Measurements from ENCODE around the gene FUBP1.

The FUBP1 gene

GRCh38 chr1:77942400-77943140, 36.3 kb downstream of the FUBP1 start:
- H3K9me2 ChIP-seq (replicated peaks; ENCODE audit: control insufficient read depth, low read length), result no peaks in the 10 kb centered on the region
- no peaks in the 10 kb centered on the region for H3K79me2 ChIP-seq (ENCODE audit: control insufficient read depth, low read length)
- no peak overlapping the region for H3K4me3 ChIP-seq (ENCODE audit: low read length)
- peaks cover 46% of the 10 kb centered on the region for H3K36me3 ChIP-seq (ENCODE audit: control insufficient read depth, low read length)
- no peak overlapping the region for H3K27ac ChIP-seq (ENCODE audit: low read depth, low read length)
- H3K9me3 ChIP-seq (ENCODE audit: control insufficient read depth, insufficient read depth, low read length), result no peaks in the 10 kb centered on the region
- H3F3A ChIP-seq (ENCODE audit: control insufficient read depth, insufficient read depth), result peaks cover 68% of the 10 kb centered on the region
- no peak overlapping the region for H3K4me2 ChIP-seq (ENCODE audit: low read length)
- TF ChIP-seq, protein P1, sequence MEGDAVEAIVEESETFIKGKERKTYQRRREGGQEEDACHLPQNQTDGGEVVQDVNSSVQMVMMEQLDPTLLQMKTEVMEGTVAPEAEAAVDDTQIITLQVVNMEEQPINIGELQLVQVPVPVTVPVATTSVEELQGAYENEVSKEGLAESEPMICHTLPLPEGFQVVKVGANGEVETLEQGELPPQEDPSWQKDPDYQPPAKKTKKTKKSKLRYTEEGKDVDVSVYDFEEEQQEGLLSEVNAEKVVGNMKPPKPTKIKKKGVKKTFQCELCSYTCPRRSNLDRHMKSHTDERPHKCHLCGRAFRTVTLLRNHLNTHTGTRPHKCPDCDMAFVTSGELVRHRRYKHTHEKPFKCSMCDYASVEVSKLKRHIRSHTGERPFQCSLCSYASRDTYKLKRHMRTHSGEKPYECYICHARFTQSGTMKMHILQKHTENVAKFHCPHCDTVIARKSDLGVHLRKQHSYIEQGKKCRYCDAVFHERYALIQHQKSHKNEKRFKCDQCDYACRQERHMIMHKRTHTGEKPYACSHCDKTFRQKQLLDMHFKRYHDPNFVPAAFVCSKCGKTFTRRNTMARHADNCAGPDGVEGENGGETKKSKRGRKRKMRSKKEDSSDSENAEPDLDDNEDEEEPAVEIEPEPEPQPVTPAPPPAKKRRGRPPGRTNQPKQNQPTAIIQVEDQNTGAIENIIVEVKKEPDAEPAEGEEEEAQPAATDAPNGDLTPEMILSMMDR (IDR thresholded peaks at IDR 0.05; ENCODE audit: low read depth, low read length, poor library complexity, severe bottlenecking), result no peak
- TF ChIP-seq EZH2phosphoT487 (IDR thresholded peaks at IDR 0.05; ENCODE audit: borderline replicate concordance, low read length), result no peak
- H3K27me3 ChIP-seq (ENCODE audit: control insufficient read depth, low read length), result no peaks in the 10 kb centered on the region
- H3K4me1 ChIP-seq (ENCODE audit: control insufficient read depth, low read length), result no peaks in the 10 kb centered on the region
- H4K20me1 ChIP-seq (ENCODE audit: control insufficient read depth, insufficient read depth, low read depth, low read length), result peaks cover 4% of the 10 kb centered on the region; the same call in 1 of the 2 replicates

GRCh38 chr1:77940921-77941570, 37.8 kb downstream of the FUBP1 start:
- Histone ChIP-seq H3K27ac (ENCODE audit: low read depth, low read length) (no peak overlapping the region), H3K4me2 (ENCODE audit: low read length) (no peak overlapping the region), H4K20me1 (ENCODE audit: control insufficient read depth, insufficient read depth, low read depth, low read length) (no peaks in the 10 kb centered on the region), H3K36me3 (ENCODE audit: control insufficient read depth, low read length) (peaks cover 31% of the 10 kb centered on the region), H3K4me3 (ENCODE audit: low read length) (no peak overlapping the region), H3K9me3 (ENCODE audit: control insufficient read depth, insufficient read depth, low read length) (no peaks in the 10 kb centered on the region), H3K9me2 (replicated peaks; ENCODE audit: control insufficient read depth, low read length) (no peaks in the 10 kb centered on the region), H3K4me1 (ENCODE audit: control insufficient read depth, low read length) (no peaks in the 10 kb centered on the region), H3F3A (ENCODE audit: control insufficient read depth, insufficient read depth) (peaks cover 66% of the 10 kb centered on the region), H3K27me3 (ENCODE audit: control insufficient read depth, low read length) (no peaks in the 10 kb centered on the region), H3K79me2 (ENCODE audit: control insufficient read depth, low read length) (no peaks in the 10 kb centered on the region)
- TF ChIP-seq, protein P1 (IDR thresholded peaks at IDR 0.05; ENCODE audit: low read depth, low read length, poor library complexity, severe bottlenecking), result no peak
- no peak for TF ChIP-seq EZH2phosphoT487 (IDR thresholded peaks at IDR 0.05; ENCODE audit: borderline replicate concordance, low read length)

DNA sequence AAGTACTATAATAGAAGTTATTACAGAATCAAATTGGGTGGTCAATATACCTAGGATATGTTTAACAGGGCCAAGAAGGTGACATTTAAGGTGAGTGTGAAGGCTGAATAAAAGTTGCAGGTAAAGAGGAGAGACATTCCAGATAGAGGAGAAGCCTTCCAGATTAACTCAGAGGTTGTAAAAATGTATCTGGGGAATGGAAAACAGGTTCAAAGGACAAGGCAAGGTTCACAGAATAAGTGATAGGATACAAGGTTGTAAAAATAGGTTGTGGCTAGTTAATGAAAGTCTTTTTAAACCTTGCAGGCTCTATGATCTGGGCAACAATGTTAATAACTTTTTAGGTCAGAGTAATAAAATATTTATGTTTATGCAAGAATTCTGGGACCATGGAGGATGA, 40.2 kb downstream of the FUBP1 start:
- H3K4me2 ChIP-seq (ENCODE audit: low read length), result no peak overlapping the region
- no peaks in the 10 kb centered on the region for H3K9me2 ChIP-seq (replicated peaks; ENCODE audit: control insufficient read depth, low read length)
- H3K27ac ChIP-seq (ENCODE audit: low read depth, low read length), result no peak overlapping the region
- TF ChIP-seq EZH2phosphoT487 (IDR thresholded peaks at IDR 0.05; ENCODE audit: borderline replicate concordance, low read length), result no peak
- TF ChIP-seq, protein P1 (IDR thresholded peaks at IDR 0.05; ENCODE audit: low read depth, low read length, poor library complexity, severe bottlenecking), result no peak
- H3F3A ChIP-seq (ENCODE audit: control insufficient read depth, insufficient read depth), result peaks cover 43% of the 10 kb centered on the region
- peaks cover 12% of the 10 kb centered on the region for H3K36me3 ChIP-seq (ENCODE audit: control insufficient read depth, low read length)
- no peaks in the 10 kb centered on the region for H4K20me1 ChIP-seq (ENCODE audit: control insufficient read depth, insufficient read depth, low read depth, low read length)
- no peak overlapping the region for H3K4me3 ChIP-seq (ENCODE audit: low read length)
- H3K4me1 ChIP-seq (ENCODE audit: control insufficient read depth, low read length), result no peaks in the 10 kb centered on the region
- no peaks in the 10 kb centered on the region for H3K9me3 ChIP-seq (ENCODE audit: control insufficient read depth, insufficient read depth, low read length)
- no peaks in the 10 kb centered on the region for H3K79me2 ChIP-seq (ENCODE audit: control insufficient read depth, low read length)
- H3K27me3 ChIP-seq (ENCODE audit: control insufficient read depth, low read length), result no peaks in the 10 kb centered on the region
